Measurements from ENCODE around the gene UPP1.
"Not testable (repeated sequence)": the region's sequence is repeated elsewhere in the genome, so short reads cannot be mapped to it uniquely, and the experiment has no call there.

UPP1 gene

DNA sequence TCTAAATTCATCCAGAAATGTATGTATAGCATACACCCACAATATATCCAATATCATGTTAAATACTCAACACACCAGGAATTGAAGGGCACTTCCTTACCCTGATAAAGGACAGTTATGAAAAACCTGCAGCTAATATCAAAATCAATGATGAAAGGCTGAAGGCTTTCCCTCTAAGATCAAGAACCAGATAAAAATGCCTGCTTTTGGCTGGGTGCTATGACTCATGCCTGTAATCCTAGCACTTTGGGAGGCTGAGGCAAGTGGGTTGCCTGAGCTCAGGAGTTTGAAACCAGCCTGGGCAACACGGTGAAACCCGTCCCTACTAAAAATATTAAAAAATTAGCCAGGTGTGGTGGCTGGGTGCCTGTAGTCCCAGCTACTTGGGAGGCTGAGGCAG lies 21.6 kb upstream of the UPP1 start:
- Mint-ChIP-seq H3K9me3 (peaks cover 7% of the 10 kb centered on the region), H3K4me1 (no peaks in the 10 kb centered on the region), H3K27me3 (peaks cover 7% of the 10 kb centered on the region), H3K27ac (no peak overlapping the region), H3K4me3 (no peak overlapping the region), H3K36me3 (peaks cover 2% of the 10 kb centered on the region)
- ATAC-seq (ENCODE audit: low read depth) (no peak), DNase-seq (ENCODE audit: low spot score in 2 of 2) (no peak)

DNA sequence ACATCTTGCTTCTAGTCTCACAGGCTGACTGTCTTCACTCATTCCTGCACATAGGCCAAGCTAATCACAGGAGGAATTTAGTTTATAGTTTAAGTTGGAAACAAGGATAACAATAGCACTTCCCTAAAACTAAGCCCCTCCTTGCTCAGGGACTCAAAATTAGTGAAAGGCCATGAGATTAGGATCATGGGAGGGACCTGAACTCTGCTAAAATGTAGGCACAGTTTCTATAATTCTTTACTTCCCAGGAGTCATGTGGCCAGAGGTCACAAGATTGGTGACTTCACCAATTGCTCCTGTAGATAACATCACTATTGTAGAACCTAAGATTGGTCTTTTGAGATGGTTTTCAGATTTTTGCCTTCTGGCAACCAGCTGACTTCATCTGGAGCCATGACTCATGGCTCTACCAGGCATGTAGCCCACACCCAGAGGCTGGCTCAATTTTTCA lies 14.8 kb upstream of the UPP1 start:
- Mint-ChIP-seq H3K4me3 (no peak overlapping the region), H3K27me3 (peaks cover 5% of the 10 kb centered on the region), H3K4me1 (no peaks in the 10 kb centered on the region), H3K9me3 (peaks cover 4% of the 10 kb centered on the region), H3K36me3 (no peaks in the 10 kb centered on the region), H3K27ac (no peak overlapping the region)
- DNase-seq (ENCODE audit: low spot score in 2 of 2) = no peak
- no peak for ATAC-seq (ENCODE audit: low read depth)

DNA sequence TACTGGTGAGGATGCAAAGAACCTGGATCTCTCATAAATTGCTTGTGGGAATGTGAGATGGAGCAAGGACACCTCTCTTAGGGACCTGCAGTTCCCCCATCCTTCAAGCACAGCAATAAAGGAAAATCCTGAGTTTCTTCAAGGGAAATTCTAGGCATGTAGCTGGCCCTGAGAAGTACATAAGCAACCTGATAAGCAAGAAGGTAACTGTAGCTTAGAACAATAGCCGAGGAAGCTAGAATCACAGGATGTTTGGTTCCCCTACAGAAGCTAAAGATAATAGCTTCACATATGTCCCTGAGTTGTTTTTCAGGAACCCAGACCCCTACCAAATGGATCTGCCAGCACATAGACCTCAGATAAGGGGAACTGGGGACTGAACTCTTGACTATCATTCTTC lies 11.6 kb upstream of the UPP1 start:
- Mint-ChIP-seq H3K4me3 (no peak overlapping the region), H3K4me1 (no peaks in the 10 kb centered on the region), H3K9me3 (no peaks in the 10 kb centered on the region), H3K27ac (no peak overlapping the region), H3K27me3 (peaks cover 5% of the 10 kb centered on the region), H3K36me3 (no peaks in the 10 kb centered on the region)
- ATAC-seq (ENCODE audit: low read depth) = no peak
- DNase-seq (ENCODE audit: low spot score in 2 of 2) = no peak

DNA sequence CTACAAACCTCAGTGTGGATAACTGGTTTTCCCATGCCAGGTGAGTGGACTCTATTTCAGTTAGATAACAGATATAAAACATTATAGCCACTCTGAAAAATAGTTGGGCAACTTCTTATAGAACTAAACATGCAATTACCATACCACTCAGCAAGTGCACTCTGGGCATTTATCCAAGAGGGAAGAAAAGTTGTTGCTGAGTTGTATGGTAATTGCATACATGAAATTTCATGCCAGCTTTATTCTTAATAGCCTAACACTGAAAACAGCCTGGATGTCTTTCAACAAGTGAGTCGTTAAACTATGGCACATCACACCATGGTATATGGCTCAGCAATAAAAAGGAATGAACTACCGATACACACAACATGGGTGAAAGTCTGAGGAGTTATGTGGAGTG lies 10.6 kb upstream of the UPP1 start:
- no peak for ATAC-seq (ENCODE audit: low read depth)
- DNase-seq (ENCODE audit: low spot score in 2 of 2) = no peak
- Mint-ChIP-seq H3K4me1 (no peaks in the 10 kb centered on the region), H3K27me3 (peaks cover 5% of the 10 kb centered on the region), H3K36me3 (no peaks in the 10 kb centered on the region), H3K9me3 (no peaks in the 10 kb centered on the region), H3K4me3 (no peak overlapping the region), H3K27ac (no peak overlapping the region)

DNA sequence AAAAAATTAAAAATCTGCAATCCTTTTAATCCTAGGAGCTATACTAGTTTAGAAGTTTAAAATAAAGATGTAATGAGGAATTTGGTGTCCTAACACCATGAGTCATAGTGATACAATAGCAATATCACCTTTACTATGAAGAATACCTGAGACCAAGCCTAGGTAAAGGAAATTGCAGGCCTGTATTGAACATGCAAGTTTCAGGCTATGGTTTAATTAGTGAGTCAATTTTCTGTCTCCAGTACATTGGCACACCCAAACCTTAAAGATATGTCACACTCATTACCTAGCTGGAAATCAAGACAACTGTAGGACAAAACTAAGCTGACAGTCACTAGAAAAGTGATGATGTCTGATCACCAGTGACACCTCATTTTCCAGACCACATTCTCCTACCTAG lies 6.7 kb upstream of the UPP1 start:
- H3K4me1 Mint-ChIP-seq = peaks cover 20% of the 10 kb centered on the region
- not testable (repeated sequence) for H3K27me3 Mint-ChIP-seq; H3K27ac Mint-ChIP-seq; H3K4me3 Mint-ChIP-seq; ATAC-seq (ENCODE audit: low read depth); H3K36me3 Mint-ChIP-seq; H3K9me3 Mint-ChIP-seq; DNase-seq (ENCODE audit: low spot score in 2 of 2)

DNA sequence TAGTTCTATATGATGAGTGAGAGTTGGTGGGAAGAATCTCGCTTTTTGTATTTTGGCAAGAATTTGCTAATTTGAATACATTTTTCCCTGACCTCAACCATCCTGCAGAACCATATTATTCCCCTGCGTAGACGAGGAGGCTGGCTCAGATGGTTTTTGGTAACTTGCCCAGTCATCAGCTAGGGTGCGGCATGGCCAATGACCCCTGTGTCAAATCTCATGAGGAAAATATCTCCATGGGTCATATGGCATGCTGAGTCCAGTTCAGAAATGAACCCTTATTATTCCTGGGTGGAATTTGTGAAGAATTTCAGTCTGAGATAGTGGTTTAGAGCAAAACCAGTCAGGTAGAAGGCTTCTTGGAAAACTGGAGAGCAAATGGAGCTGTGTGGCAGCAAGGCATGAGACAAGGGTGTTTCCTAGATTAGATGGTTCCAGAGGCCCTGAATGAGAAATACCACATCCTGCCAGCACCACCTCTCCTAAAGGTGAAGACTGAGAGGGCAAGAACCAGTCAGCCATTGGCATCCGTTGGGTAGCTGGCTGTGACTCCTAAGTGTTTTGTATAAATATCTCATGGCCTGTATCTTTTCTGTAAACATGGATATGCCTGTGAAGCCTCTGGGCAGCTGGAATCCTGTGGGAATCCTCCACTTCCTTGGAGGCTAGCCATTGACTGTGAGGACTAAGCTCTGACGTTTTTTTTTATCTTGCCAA lies 5.8 kb upstream of the UPP1 start:
- no peak overlapping the region for H3K4me3 Mint-ChIP-seq
- peaks cover 23% of the 10 kb centered on the region for H3K4me1 Mint-ChIP-seq
- no peaks in the 10 kb centered on the region for H3K36me3 Mint-ChIP-seq
- H3K27me3 Mint-ChIP-seq = peaks cover 3% of the 10 kb centered on the region
- H3K9me3 Mint-ChIP-seq = no peaks in the 10 kb centered on the region
- no peak overlapping the region for H3K27ac Mint-ChIP-seq
- ATAC-seq (ENCODE audit: low read depth) = no peak
- no peak for DNase-seq (ENCODE audit: low spot score in 2 of 2)

DNA sequence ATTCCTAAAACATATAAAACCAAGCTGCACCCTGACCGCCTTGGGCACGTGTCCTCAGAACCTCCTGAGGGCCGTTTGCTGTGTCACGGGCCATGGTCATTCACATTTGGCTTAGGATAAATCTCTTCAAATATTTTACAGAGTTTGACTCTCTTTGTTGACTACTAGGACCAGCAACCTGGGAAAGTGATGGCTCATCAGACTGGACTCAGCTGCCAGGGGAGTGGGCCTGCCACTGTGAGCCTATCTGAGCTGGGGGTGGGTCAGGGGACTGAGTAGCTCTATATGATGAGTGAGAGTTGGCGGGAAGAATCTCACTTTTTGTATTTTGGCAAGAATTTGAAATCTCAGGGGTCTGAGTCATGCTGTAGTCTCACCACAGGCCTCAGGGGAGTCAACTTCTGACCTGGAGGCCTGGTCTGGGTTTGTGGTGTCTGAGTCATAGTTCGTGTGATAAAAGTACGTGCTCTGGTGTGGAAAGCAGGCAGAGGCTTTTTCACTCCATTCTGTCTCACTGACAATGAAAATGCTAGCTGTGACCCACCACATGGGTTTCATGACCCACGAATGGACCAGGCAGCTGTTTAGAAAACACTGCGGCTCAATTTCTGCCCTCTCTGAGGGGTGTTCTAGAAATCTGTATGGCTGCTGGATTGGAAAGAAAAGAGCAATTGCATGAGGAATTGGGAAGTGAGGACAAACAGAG lies 4.2 kb upstream of the UPP1 start:
- peak in 1 of 2 donors; percentile 44 for DNase-seq (ENCODE audit: low spot score in 2 of 2)

DNA sequence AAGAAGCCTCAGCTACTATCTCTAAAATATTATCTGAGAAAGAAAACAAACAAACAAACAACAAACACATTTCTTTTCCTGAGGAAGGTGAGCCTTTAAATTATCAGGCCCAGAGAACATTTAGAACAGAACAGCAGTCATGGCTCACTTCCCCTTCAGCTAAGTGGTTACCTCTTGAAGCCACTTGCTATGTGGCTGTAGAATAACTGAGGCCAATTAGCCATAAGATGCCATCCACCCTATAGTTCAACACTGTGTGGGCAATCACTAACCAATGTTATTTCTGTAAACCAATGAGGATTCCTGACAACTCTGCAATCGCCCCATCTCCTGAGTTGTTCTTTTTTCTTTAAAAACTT lies 3.7 kb upstream of the UPP1 start:
- Mint-ChIP-seq H3K27ac (peak overlapping the region; percentile 49), H3K36me3 (no peaks in the 10 kb centered on the region), H3K4me3 (no peak overlapping the region), H3K27me3 (no peaks in the 10 kb centered on the region), H3K9me3 (no peaks in the 10 kb centered on the region), H3K4me1 (peaks cover 28% of the 10 kb centered on the region)
- ATAC-seq (ENCODE audit: low read depth) (no peak), DNase-seq (ENCODE audit: low spot score in 2 of 2) (no peak)

More for the DNA sequence above, 4.2 kb upstream of the UPP1 start:
- no peak overlapping the region for H3K4me3 Mint-ChIP-seq
- H3K9me3 Mint-ChIP-seq = no peaks in the 10 kb centered on the region
- peak overlapping the region; percentile 49 for H3K27ac Mint-ChIP-seq
- no peaks in the 10 kb centered on the region for H3K27me3 Mint-ChIP-seq
- no peaks in the 10 kb centered on the region for H3K36me3 Mint-ChIP-seq
- peaks cover 27% of the 10 kb centered on the region for H3K4me1 Mint-ChIP-seq
- ATAC-seq (ENCODE audit: low read depth) = peak; percentile 35

DNA sequence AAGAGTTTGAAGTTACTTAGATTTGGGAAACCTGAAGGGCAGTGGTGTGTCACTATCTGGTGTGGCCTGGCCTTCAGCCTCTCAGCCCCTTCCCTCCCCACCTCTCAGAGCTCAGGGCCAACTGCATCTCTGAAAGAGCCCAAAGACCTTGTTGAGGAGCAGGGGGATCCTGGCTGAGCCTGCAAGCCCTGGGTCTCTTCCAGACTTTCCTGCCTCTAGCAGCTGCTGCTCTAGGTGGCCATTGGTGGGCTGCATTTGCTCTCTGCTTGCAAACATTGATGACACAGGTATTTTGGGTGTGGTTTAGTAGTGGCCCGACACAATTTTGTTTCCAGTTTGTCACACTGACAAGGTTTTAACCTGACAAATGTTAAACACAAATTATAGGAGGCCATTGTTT lies 3.1 kb upstream of the UPP1 start:
- DNase-seq (ENCODE audit: low spot score in 2 of 2) (no peak), ATAC-seq (ENCODE audit: low read depth) (no peak)
- no peaks in the 10 kb centered on the region for H3K9me3 Mint-ChIP-seq
- no peaks in the 10 kb centered on the region for H3K27me3 Mint-ChIP-seq
- no peaks in the 10 kb centered on the region for H3K36me3 Mint-ChIP-seq
- H3K4me1 Mint-ChIP-seq = peaks cover 31% of the 10 kb centered on the region
- H3K27ac Mint-ChIP-seq = no peak overlapping the region
- no peak overlapping the region for H3K4me3 Mint-ChIP-seq

DNA sequence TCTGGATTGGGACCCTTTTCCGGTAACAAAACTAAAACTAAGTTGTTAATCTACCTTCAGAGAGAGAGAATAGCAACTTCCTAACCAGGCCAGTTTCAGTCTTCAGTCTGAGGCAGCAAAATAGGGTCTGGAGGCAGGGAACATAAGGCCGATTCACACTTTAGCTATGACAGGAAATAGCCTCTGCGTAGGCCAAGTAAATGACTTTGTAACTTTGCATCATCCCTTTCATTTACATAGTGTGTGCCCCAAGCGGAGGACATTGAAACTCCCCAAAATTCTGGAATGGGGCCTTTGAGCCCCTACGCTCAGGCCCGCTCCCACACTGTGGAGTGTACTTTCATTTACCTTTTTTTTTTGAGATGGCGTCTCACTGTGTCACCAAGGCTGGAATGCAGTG lies 1.7 kb upstream of the UPP1 start:
- H3K36me3 Mint-ChIP-seq = no peaks in the 10 kb centered on the region
- H3K9me3 Mint-ChIP-seq = no peaks in the 10 kb centered on the region
- DNase-seq (ENCODE audit: low spot score in 2 of 2) (no peak), ATAC-seq (ENCODE audit: low read depth) (peak; percentile 7)
- H3K27ac Mint-ChIP-seq = peak overlapping the region; percentile 83
- no peaks in the 10 kb centered on the region for H3K27me3 Mint-ChIP-seq
- peak overlapping the region; percentile 74 for H3K4me3 Mint-ChIP-seq
- peaks cover 31% of the 10 kb centered on the region for H3K4me1 Mint-ChIP-seq

DNA sequence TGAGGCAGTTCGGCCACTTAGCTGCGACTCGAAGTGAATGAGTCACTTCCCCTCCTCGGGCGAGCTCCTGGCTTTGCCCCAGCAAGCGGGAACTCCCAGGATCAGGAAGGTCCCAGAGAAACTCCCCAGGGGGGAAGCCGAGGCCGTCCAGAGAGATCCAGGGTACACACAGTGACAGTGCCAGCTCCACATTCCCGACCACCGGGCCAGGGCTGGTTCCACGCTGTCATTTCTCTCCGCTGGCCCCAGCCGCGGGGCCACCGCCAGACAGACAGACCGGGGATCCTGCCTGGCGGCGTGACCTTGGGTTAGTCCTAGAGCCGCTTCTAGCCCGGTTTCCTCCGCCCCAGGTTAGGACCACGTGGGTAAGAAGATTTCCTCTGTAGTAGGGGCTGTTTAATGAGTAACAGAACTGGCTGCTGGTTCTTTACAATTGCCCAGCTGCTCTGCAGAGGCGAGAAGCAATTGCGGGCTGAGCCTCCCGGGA lies 463 bp upstream of the UPP1 start:
- Mint-ChIP-seq H3K4me3 (peak overlapping the region; percentile 93), H3K9me3 (no peaks in the 10 kb centered on the region), H3K4me1 (peaks cover 31% of the 10 kb centered on the region), H3K27me3 (no peaks in the 10 kb centered on the region), H3K36me3 (no peaks in the 10 kb centered on the region), H3K27ac (peak overlapping the region; percentile 89)
- ATAC-seq (ENCODE audit: low read depth) (peak; percentile 70), DNase-seq (ENCODE audit: low spot score in 2 of 2) (no peak)

DNA sequence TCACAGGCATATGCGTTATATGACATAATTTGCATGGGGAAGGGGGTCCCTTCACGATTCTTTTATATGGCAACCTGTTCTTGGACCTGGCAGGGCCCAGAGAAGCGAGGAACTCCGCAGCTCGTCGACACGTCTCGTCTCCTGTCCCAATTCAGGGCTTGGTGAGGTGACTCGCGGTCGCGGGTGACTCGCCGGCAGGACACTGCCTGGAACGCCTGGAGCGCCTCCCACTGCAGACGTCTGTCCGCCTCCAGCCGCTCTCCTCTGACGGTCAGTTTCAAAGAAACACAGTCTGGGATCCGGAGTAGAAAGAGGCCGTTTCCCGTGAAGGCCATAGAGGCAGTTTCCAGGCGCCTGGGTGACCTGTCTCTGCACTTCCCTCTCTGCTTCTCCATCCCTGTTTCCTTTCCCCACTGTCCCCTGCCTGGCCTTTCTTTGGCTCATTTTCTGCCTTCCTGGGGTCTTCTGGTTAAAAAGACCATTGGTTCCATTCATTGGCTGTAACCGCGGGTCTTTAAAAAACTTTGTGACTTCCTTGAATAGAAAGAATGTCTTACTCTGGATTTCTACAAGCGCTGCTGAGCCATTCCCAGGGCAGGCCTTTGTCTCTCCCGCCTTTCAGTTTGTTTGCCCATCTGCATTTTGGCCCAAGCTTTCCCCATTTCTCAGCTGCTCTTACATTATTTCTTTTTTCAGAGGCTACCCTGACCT lies 1.2 kb downstream of the UPP1 start:
- Mint-ChIP-seq H3K36me3 (peaks cover 5% of the 10 kb centered on the region), H3K4me1 (peaks cover 26% of the 10 kb centered on the region), H3K27me3 (no peaks in the 10 kb centered on the region), H3K9me3 (no peaks in the 10 kb centered on the region), H3K27ac (peak overlapping the region; percentile 46), H3K4me3 (peak overlapping the region; percentile 93)
- no peak for DNase-seq (ENCODE audit: low spot score in 2 of 2)
- no peak for ATAC-seq (ENCODE audit: low read depth)

DNA sequence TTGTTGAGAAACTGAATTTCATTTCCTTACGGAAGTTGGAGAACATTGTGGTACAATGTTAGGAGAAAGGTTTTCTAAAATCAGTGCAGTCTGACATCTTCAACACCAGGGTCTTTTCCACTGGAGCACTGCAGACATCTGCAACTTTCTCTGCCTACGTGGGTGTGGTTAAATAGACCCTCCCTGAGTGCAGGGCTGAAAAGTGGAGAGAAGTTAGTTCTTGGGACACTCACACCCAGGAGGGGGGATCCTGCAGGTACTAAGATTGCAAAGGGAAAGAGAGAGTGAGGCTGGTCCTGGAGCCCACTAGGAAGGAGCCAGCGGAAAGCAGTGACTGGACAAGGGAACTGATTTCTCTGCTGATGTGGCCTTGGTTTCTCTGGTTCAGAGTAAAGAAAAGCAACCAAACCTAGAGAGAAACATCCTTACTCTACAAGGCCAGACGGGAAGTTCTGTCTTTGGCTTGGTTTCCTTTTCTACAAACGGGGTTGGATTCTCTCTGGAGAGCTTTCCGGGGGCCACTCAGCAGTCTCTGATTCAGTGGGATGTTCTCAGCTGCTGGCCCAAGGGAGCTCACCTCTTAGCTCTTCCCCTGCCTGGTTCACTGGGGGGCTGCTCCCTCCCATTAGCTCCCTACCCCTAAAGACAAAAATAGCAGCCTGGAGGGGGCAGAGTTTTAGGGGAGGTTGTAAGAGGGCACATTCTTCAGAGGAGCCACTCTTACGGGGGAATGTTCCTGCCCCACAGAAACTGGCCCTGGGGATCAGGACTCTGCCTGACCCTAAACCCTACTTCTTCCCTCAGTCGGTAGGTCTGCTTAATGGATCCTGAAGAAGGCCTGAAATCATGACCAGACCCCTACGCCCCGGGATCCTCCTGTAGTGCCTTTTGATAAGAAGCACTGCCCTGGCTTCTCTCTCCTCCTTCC lies 2.7 kb downstream of the UPP1 start:
- ATAC-seq (ENCODE audit: low read depth) (no peak), DNase-seq (ENCODE audit: low spot score in 2 of 2) (no peak)
- H3K27me3 Mint-ChIP-seq = no peaks in the 10 kb centered on the region
- H3K4me1 Mint-ChIP-seq = peaks cover 20% of the 10 kb centered on the region
- no peak overlapping the region for H3K4me3 Mint-ChIP-seq
- peaks cover 7% of the 10 kb centered on the region for H3K36me3 Mint-ChIP-seq
- H3K27ac Mint-ChIP-seq = no peak overlapping the region
- no peaks in the 10 kb centered on the region for H3K9me3 Mint-ChIP-seq

Data from memory B cell (primary cell).